GM18502 (cell line): ENCODE results near the gene AGBL4.

Experiments
- ATAC-seq: cut with Tn5 transposase; IDR thresholded peaks from one replicate; pipeline ENCODE4 v1.9.1; 2021; ENCODE audit warnings: mild to moderate bottlenecking; ENCODE audit not compliant: unreplicated experiment, poor library complexity

The AGBL4 gene

DNA sequence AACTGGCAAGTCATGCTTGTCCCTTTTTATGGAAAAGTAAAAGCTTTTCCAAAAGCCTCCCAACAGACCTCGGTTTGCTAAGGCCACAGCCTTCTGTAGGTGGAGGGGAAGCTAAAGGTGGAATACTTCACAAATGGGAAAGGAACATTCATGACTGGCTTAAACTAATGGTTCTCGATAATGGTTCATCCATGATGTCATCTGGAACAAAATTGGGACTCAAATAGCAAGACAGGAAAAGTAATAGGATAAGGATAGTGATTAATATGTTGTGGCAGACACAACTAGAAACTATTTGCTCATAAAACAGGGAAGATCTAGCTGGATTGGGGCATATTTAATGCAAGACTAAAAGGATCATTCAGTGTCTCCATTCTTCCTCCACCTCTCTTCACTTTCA lies 1535.0 kb downstream of the AGBL4 start:
- ATAC-seq = no peak
